Immature natural killer cell (primary cell): ENCODE measurements around the gene PITPNC1. TPM values are rescaled to one million over a fixed set of nuclear protein-coding genes. Genes with fewer than 3 reads are reported as not detected.
"Not testable (repeated sequence)": the region's sequence is repeated elsewhere in the genome, so short reads cannot be mapped to it uniquely, and the experiment has no call there.

Experiments used
- DNase-seq, 3 donors: peaks; one replicate each; pipeline ENCODE4 v3.0.0; 2022; ENCODE audit warnings: mixed read lengths in 1 of 3
- H3K27ac Mint-ChIP-seq, 6 donors: one replicate each; pipeline ENCODE4 v1.8.0; 2020; ENCODE audit warnings: mixed read lengths in 6 of 6, mild to moderate bottlenecking in 5 of 6, inconsistent platforms in 4 of 6, moderate library complexity in 3 of 6
- H3K27me3 Mint-ChIP-seq, 3 donors: one replicate each; pipeline ENCODE4 v1.8.0; 2020 to 2021; ENCODE audit warnings: low read depth in 3 of 3, mild to moderate bottlenecking in 3 of 3, mixed read lengths in 3 of 3, moderate library complexity in 3 of 3, inconsistent platforms in 1 of 3
- H3K36me3 Mint-ChIP-seq, 3 donors: one replicate each; pipeline ENCODE4 v1.8.0; 2020; ENCODE audit warnings: mixed read lengths in 3 of 3, inconsistent platforms in 2 of 3, mild to moderate bottlenecking in 2 of 3
- H3K4me1 Mint-ChIP-seq, 2 donors: one replicate each; pipeline ENCODE4 v1.8.0; 2020; ENCODE audit warnings: inconsistent platforms in 2 of 2, mild to moderate bottlenecking in 2 of 2, mixed read lengths in 2 of 2, moderate library complexity in 1 of 2
- H3K4me3 Mint-ChIP-seq, 5 donors: one replicate each; pipeline ENCODE4 v1.8.0; 2020; ENCODE audit warnings: mild to moderate bottlenecking in 5 of 5, mixed read lengths in 5 of 5, inconsistent platforms in 3 of 5, moderate library complexity in 3 of 5
- H3K9me3 Mint-ChIP-seq, 6 donors: one replicate each; pipeline ENCODE4 v1.8.0; 2020; ENCODE audit warnings: mild to moderate bottlenecking in 6 of 6, mixed read lengths in 6 of 6, inconsistent platforms in 4 of 6, moderate library complexity in 3 of 6
- polyA plus RNA-seq, 3 donors: library from polyadenylated mRNA; unstranded; fragments of 300-500 nt; fragmentation: Illumina TruSeq; gene quantifications; one replicate each; pipeline ENCODE4 v1.2.3, GENCODE V29; 2021

The PITPNC1 gene
- polyA plus RNA-seq, 3 donors from 2014 or later, result 119 to 155 (median 150) TPM

DNA sequence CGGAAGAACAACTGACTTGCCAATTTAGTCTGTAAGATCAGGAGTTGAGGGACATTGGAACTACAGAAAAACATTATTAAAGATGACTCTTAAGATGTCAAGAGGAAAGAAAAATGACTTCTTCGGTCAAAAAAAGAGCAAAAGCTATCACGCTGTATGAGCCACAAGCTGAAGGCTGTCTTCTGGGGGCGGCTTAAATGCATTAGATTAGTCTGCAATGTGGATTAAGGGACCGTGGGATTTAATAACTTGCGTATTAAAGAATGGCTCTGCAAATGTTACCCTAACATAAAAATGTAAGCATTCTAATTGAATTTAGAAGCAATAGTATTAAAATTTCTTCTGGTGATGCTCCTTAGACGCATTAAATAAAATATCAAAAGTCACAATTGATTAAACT, 108.6 kb downstream of the PITPNC1 start:
- peaks cover 0 to 6% (median 4%) of the 10 kb centered on the region in 3 donors for H3K36me3 Mint-ChIP-seq
- H3K4me1 Mint-ChIP-seq, result peaks cover 81 to 87% of the 10 kb centered on the region in 2 donors
- peak overlapping the region in 3 of 6 donors; percentile 13 to 78 (median 32) for H3K27ac Mint-ChIP-seq
- no peak for DNase-seq
- H3K27me3 Mint-ChIP-seq, result peaks cover under 1 to 5% (median 5%) of the 10 kb centered on the region in 3 donors
- no peaks in the 10 kb centered on the region for H3K9me3 Mint-ChIP-seq
- H3K4me3 Mint-ChIP-seq, result peak overlapping the region in 1 of 5 donors; percentile 29

DNA sequence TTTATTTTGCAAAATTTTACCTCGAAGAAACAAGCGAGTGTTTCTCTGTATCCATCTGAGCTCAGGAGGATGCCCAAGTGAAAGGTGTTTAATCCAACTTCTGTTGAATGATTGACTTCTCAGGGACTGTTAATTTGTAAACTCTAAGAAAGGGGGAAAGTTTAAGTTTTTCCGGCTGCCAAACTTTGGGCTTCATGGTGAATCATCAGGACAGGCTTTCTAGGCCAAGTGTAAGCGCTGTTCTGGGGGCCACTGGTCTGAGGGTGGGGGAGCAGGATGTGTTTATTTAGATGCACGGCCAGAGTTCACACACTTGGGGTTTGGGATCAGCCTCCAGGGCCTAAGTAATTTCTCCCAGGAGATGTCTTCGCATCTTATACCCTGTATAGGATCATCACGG, 110.4 kb downstream of the PITPNC1 start:
- H3K27me3 Mint-ChIP-seq, result peaks cover 3 to 17% (median 17%) of the 10 kb centered on the region in 3 donors
- H3K4me3 Mint-ChIP-seq, result peak overlapping the region; percentile 69 to 84 (median 82)
- peak overlapping the region; percentile 78 to 93 (median 89) for H3K27ac Mint-ChIP-seq
- H3K36me3 Mint-ChIP-seq, result peaks cover 0 to 6% (median 4%) of the 10 kb centered on the region in 3 donors
- no peak for DNase-seq
- H3K4me1 Mint-ChIP-seq, result peaks cover 89 to 94% of the 10 kb centered on the region in 2 donors
- no peaks in the 10 kb centered on the region for H3K9me3 Mint-ChIP-seq

DNA sequence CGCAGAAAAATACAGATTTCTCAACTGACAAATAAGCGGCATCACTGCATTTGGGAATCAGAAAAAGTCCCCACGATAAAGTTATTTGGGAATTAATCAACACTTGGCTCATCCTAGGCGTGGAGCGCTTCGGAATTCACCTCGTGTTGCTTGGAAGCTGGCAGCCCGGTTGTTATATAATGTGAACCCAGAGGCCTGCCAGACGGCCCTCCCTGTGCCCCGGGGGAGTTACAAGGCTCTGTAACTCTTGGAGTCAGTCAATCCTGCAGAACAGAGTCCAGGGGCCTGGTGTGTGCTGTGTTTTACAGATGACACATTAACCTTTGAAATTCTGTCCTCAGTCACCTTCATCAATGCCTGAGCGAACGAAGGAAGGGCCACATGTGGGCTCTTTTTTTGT, 111.1 kb downstream of the PITPNC1 start:
- Mint-ChIP-seq H3K4me3 (peak overlapping the region in 1 of 5 donors; percentile 82), H3K4me1 (peaks cover 90 to 94% of the 10 kb centered on the region in 2 donors), H3K27ac (peak overlapping the region; percentile 63 to 93 (median 89)), H3K9me3 (no peaks in the 10 kb centered on the region), H3K27me3 (peaks cover 3 to 21% (median 17%) of the 10 kb centered on the region in 3 donors), H3K36me3 (peaks cover 0 to 6% (median 4%) of the 10 kb centered on the region in 3 donors)
- DNase-seq, result no peak

DNA sequence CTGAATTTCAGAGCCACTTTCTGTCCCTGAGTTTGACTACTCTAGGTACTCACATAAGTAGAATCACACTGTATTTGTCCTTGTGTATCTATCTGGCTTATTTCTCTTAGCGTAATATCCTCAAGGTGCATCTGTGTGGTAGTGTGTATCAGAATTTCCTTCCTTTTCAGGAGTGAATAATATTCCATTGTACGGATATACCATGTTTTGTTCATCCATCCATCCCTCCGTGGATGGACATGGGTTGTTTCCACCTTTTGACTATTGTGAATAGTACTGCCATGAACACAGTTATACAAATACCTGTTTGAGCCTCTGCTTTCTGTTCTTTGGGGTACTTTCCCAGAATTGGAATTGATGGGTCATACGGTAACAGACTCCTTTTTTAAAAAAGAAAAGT, 111.7 kb downstream of the PITPNC1 start:
- no peaks in the 10 kb centered on the region for H3K9me3 Mint-ChIP-seq
- H3K27me3 Mint-ChIP-seq, result peaks cover 3 to 21% (median 17%) of the 10 kb centered on the region in 3 donors
- H3K4me3 Mint-ChIP-seq, result no peak overlapping the region
- peak overlapping the region in 5 of 6 donors; percentile 46 to 88 (median 63) for H3K27ac Mint-ChIP-seq
- H3K4me1 Mint-ChIP-seq, result peaks cover 94 to 95% of the 10 kb centered on the region in 2 donors
- no peak for DNase-seq
- peaks cover 0 to 6% (median 4%) of the 10 kb centered on the region in 3 donors for H3K36me3 Mint-ChIP-seq

DNA sequence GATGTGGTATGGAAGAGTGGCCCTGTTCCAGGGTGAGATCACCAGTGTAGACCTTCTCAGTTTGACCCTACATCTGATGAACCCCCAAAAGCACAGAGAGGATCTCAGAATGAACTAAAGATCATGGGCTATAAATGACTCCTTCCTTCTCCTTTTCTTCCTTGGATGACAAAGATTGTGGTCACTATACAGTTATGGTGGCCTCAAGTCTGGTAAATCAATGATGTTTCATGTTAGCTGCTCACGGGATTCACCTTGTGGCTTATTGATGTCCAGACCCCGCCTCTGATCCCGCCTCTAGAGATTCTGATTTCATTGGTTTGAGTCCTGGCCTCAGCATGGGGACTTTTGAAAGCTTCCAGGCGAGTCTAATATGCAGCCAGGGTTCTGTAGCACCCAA, 112.2 kb downstream of the PITPNC1 start:
- peaks cover 96% of the 10 kb centered on the region in 2 donors for H3K4me1 Mint-ChIP-seq
- no peaks in the 10 kb centered on the region for H3K9me3 Mint-ChIP-seq
- peak overlapping the region in 2 of 5 donors; percentile 34 to 83 for H3K4me3 Mint-ChIP-seq
- peaks cover 0 to 6% (median 4%) of the 10 kb centered on the region in 3 donors for H3K36me3 Mint-ChIP-seq
- peak overlapping the region in 3 of 6 donors; percentile 60 to 64 (median 63) for H3K27ac Mint-ChIP-seq
- DNase-seq, result no peak
- H3K27me3 Mint-ChIP-seq, result peaks cover 4 to 21% (median 17%) of the 10 kb centered on the region in 3 donors

DNA sequence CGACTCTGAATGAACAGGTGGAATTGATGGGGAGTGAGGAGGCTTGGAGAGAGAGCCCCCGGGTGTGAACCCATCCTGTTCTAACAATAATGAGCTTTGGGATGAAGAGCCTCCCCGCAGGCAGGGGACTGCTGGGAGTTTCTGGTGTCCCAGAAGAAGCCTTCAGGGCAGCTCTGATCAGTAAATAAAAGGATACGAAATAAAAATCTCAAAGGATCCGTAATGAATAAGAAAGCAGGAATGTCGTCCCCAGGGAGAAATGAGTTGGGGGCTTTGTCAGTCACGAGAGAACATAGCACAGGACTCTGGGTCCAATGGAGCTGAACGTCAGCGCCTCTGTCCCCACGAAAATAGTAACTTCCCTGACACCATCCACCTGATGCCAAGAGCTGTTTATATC, 113.4 kb downstream of the PITPNC1 start:
- Mint-ChIP-seq H3K9me3 (no peaks in the 10 kb centered on the region), H3K36me3 (peaks cover 0 to 6% (median 4%) of the 10 kb centered on the region in 3 donors), H3K27me3 (peaks cover 4 to 27% (median 14%) of the 10 kb centered on the region in 3 donors), H3K27ac (peak overlapping the region in 3 of 6 donors; percentile 82 to 92 (median 91)), H3K4me1 (peaks cover 94 to 95% of the 10 kb centered on the region in 2 donors), H3K4me3 (peak overlapping the region; percentile 73 to 84 (median 83))
- no peak for DNase-seq

DNA sequence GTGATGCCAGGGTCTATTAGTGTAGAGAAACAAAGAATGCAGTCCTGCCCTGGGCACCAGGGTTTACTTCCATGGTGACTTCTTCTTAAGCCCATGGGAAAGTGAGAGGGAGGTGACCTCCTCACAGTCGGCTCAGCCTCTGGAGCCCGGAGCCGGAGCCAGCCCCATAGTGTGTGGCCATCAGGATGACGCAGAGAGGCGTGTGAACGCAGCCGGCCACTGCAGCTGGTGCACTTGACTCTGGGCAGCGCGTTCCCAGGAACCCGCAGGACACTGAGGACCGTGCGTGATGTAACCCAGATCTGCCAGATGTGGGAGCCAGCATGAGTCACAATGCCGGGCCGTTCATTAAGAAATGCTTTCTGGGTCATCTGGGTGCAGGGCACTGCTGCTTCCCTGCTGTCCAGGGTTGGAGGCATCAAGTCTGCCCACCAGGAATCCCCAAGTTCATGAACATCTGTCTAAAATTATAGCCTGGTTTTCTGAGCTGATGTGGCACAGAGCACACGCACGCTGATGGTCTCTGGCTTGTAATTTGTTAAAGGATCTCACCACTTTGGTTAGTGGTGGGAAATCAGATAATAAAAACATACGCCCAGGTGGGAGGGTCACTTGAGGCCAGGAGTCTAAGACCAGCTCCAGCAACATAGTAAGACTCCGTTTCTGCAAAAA, 114.1 kb downstream of the PITPNC1 start:
- H3K27ac Mint-ChIP-seq, result peak overlapping the region; percentile 76 to 92 (median 84)
- peak in 2 of 3 donors; percentile 24 to 70 for DNase-seq
- H3K9me3 Mint-ChIP-seq, result no peaks in the 10 kb centered on the region
- H3K36me3 Mint-ChIP-seq, result peaks cover 0 to 9% (median 4%) of the 10 kb centered on the region in 3 donors
- peak overlapping the region; percentile 73 to 84 (median 83) for H3K4me3 Mint-ChIP-seq
- peaks cover 91 to 94% of the 10 kb centered on the region in 2 donors for H3K4me1 Mint-ChIP-seq
- peaks cover 4 to 28% (median 14%) of the 10 kb centered on the region in 3 donors for H3K27me3 Mint-ChIP-seq

DNA sequence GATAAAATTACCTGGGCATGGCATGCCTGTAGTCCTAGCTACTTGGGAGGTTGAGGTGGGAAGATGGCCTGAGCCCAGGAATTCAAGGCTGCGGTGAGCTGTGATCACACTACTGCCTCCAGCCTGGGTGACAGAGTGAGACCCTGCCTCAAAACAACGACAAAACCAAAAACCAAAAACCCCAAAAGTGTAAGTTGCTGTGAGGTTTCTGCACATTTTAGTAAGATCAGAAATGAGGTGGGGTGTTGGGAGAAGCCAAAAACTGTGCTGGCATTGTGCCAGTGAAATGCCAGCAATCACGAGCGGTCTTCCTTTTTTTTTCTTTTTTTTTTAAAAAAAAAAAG, 114.6 kb downstream of the PITPNC1 start:
- Mint-ChIP-seq H3K27ac (peak overlapping the region; percentile 76 to 92 (median 84)), H3K36me3 (peaks cover 0 to 13% (median 4%) of the 10 kb centered on the region in 3 donors), H3K4me3 (peak overlapping the region; percentile 73 to 84 (median 83)), H3K27me3 (peaks cover 4 to 28% (median 14%) of the 10 kb centered on the region in 3 donors), H3K9me3 (no peaks in the 10 kb centered on the region), H3K4me1 (peaks cover 89 to 93% of the 10 kb centered on the region in 2 donors)
- peak; percentile 71 to 80 (median 75) for DNase-seq

DNA sequence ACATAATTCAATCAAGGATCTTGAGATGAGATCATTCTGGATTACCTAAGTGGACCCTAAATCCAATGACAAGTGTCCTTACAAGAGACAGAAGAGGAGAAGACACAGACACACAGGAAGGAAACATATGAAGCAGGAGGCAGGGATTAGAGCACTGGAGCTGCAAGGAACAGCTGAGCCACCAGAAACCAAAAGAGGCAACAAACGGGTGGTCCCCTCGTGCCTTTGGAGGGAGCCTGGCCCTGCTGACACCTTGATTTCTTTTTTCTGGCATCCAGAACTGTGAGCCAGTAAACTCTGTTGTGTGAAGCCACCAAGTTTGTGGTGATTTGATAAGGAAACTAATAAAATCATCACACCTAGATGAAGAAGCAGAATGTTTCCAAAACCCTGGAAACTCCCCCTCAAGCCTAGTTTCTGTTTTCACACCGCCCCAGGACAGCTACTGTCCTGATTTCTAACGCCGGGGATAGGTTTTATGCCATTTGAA, 115.2 kb downstream of the PITPNC1 start:
- H3K36me3 Mint-ChIP-seq, result peaks cover 0 to 13% (median 4%) of the 10 kb centered on the region in 3 donors
- H3K4me1 Mint-ChIP-seq, result peaks cover 85 to 87% of the 10 kb centered on the region in 2 donors
- peak; percentile 39 to 50 (median 48) for DNase-seq
- H3K4me3 Mint-ChIP-seq, result peak overlapping the region; percentile 73 to 84 (median 83)
- H3K9me3 Mint-ChIP-seq, result no peaks in the 10 kb centered on the region
- H3K27ac Mint-ChIP-seq, result peak overlapping the region in 5 of 6 donors; percentile 76 to 92 (median 87)
- peaks cover 4 to 28% (median 12%) of the 10 kb centered on the region in 3 donors for H3K27me3 Mint-ChIP-seq

DNA sequence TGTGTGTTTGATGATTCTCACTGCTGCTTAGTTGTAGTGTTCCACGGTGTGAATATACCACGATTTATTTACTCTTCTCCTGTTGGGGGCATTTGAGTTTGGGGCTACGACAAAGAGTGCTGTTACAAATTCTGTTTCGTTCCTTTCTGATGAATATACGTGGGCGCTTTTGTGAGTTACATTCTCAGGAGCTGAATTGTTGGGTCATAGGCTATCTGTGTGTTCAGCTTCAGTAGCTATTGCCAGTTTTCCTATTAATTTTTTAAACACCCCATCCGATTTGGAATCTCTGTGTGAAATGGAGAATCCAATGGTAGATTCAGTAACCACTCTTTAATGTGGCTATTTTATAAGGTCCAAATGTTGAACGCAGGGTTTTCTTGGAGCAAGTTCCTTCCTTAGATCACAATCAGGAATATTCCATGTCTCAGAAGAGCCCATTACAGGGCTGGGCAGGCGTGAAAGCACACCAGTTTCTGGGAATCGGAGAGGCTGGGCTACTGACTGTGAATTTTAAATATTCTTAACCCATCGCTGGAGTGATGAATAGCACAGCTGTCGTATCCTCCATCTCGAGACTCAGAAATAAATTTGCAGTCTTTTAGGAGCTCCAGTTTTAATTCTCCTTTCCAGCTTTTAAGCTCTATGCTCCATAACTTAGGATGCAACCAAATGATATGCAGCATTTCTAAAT, 115.9 kb downstream of the PITPNC1 start:
- Mint-ChIP-seq H3K36me3 (peaks cover 0 to 13% (median 4%) of the 10 kb centered on the region in 3 donors), H3K9me3 (no peaks in the 10 kb centered on the region), H3K4me1 (peaks cover 79 to 82% of the 10 kb centered on the region in 2 donors), H3K27ac (peak overlapping the region in 5 of 6 donors; percentile 37 to 92 (median 82)), H3K27me3 (peaks cover 4 to 28% (median 12%) of the 10 kb centered on the region in 3 donors), H3K4me3 (peak overlapping the region; percentile 73 to 84 (median 83))
- DNase-seq, result no peak

DNA sequence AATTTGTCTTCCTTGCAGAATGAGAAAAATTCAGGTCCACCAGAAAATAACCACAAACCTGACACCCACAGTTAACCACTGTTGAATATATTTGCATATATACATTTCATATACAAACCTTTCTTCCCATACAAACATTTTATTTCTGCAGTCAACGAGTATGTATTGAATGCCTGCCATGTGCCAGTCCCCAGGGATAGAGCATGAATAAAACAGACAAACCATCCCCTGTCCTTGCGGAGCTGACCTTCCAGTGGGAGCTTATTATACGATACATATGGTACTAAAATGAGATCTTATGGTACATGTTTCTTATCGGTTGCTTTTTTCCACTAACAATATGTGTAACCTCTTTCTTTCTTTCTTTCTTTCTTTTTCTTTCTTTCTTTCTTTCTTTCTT, 116.7 kb downstream of the PITPNC1 start:
- peak overlapping the region in 4 of 5 donors; percentile 9 to 49 (median 32) for H3K4me3 Mint-ChIP-seq
- H3K27me3 Mint-ChIP-seq, result peaks cover 4 to 28% (median 12%) of the 10 kb centered on the region in 3 donors
- no peak for DNase-seq
- peaks cover 77 to 82% of the 10 kb centered on the region in 2 donors for H3K4me1 Mint-ChIP-seq
- H3K36me3 Mint-ChIP-seq, result peaks cover 0 to 17% (median 4%) of the 10 kb centered on the region in 3 donors
- H3K27ac Mint-ChIP-seq, result no peak overlapping the region
- H3K9me3 Mint-ChIP-seq, result no peaks in the 10 kb centered on the region

DNA sequence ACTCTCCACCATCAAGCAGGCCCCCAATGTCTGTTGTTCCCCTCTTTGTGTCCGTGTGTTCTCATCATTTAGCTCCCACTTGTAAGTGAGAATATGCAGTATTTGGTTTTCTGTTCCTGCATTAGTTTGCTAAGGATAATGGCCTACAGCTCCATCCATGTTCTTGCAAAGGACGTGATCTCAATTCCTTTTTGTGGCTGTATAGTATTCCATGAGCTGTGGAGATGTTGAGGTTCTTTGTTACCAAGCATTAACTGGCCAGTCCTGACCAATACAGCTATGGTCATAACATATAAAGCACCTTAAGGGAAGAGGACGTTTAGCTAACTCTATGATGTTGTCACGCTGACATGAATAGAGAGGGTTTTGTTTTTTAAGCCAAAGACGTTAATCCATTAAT, 118.5 kb downstream of the PITPNC1 start:
- H3K27ac Mint-ChIP-seq, result peak overlapping the region in 1 of 6 donors; percentile 85
- not testable (repeated sequence) for DNase-seq, H3K9me3 Mint-ChIP-seq
- peaks cover 74 to 81% of the 10 kb centered on the region in 2 donors for H3K4me1 Mint-ChIP-seq
- H3K36me3 Mint-ChIP-seq, result peaks cover 0 to 11% (median 0%) of the 10 kb centered on the region in 3 donors
- peak overlapping the region in 1 of 5 donors; percentile 58 for H3K4me3 Mint-ChIP-seq
- H3K27me3 Mint-ChIP-seq, result peaks cover 4 to 26% (median 12%) of the 10 kb centered on the region in 3 donors

DNA sequence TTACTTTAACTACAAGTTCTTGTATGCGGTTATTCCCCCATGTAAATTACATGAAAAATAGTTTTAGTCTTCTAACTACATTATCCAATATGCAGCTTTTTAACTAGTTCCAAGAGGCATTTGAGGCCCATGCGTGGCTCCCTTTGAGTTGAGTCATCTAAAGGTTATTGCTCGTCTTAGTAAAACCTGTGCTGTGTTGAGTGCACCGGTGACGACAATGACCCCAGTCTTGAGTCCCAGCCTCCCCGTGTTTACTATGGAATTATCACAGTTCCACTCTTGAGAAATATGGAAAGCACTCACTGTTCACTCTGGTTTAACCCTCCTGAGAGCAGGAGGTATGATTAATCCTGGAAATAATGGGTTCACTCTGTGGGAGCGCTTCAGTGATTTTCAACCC, 119.2 kb downstream of the PITPNC1 start:
- peak overlapping the region in 1 of 5 donors; percentile 14 for H3K4me3 Mint-ChIP-seq
- peaks cover 69 to 79% of the 10 kb centered on the region in 2 donors for H3K4me1 Mint-ChIP-seq
- peaks cover 0 to 11% (median 0%) of the 10 kb centered on the region in 3 donors for H3K36me3 Mint-ChIP-seq
- H3K27ac Mint-ChIP-seq, result no peak overlapping the region
- peaks cover 2 to 22% (median 12%) of the 10 kb centered on the region in 3 donors for H3K27me3 Mint-ChIP-seq
- no peaks in the 10 kb centered on the region for H3K9me3 Mint-ChIP-seq
- no peak for DNase-seq
